Measurements from ENCODE around the gene CEP131. TPM values are rescaled to one million over a fixed set of nuclear protein-coding genes. Genes with fewer than 3 reads are reported as not detected.

Gene CEP131
- total and polyA plus RNA-seq, 2 of the 8 experiments (the other 6 are each of a cell fraction or from before 2014, with no cell fraction given) = 5.9 to 23.2 TPM

DNA sequence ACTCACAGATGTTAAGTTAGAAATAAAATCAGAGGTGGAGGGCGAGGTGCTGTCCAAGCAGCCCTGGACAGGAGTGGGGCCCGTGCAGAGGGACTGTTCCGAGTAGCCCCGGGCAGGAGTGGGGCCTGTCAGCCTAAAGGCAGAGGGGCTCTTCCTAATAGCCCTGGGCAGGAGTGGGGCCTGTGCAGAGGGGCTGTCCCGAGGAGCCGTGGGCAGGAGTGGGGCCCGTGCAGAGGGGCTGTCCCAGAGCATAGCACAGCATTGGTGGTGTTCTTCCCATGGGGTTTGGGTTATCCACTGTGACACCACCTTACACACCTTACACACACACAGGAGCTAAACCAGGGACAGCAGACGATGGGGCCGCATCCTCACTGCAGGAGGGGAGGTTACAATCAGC is 10.4 kb downstream of the CEP131 start:
- no peak for TF ChIP-seq POLR2A (IDR thresholded peaks at IDR 0.05; ENCODE audit: control extremely low read depth in 1 of 2, low read depth in 2 of 2, low read length in 2 of 2)
- 99% methylated on average over 8 of the region's 9 CpGs; no CpG with 5 or more reads in 1 of the 2 experiments for WGBS, 2 experiments (ENCODE audit: extremely low coverage in 1 of 2, insufficient coverage in 1 of 2, insufficient read length in 1 of 2, insufficient replicate concordance in 2 of 2, low coverage in 1 of 2, low lambda C conversion rate in 2 of 2, missing lambda C conversion rate in 1 of 2)
- Histone ChIP-seq H4K8ac (ENCODE audit: extremely low read depth, insufficient read depth, low read length) (no peak overlapping the region), H3K79me1 (ENCODE audit: low read depth, low read length) (peaks cover 7% of the 10 kb centered on the region; the same call in 1 of the 2 replicates), H3K4me3 (ENCODE audit: extremely low read depth in 1 of 4, insufficient read depth in 2 of 4, low read depth in 3 of 4, low read length in 4 of 4) (no peak overlapping the region), H3K23ac (ENCODE audit: insufficient read length) (no peak overlapping the region), H3K4ac (replicated peaks; ENCODE audit: insufficient read length, low read depth, low read length) (no peak overlapping the region), H4K91ac (replicated peaks; ENCODE audit: insufficient read length, low read length) (no peak overlapping the region), H3K4me1 (replicated peaks in 1 of 4; ENCODE audit: control insufficient read depth in 3 of 4, insufficient read depth in 4 of 4, low read length in 3 of 4) (no peaks in the 10 kb centered on the region; a peak in 1 of 7 replicates), H2BK12ac (ENCODE audit: low read depth, low read length) (no peak overlapping the region), H3K27me3 (replicated peaks in 1 of 4; ENCODE audit: control insufficient read depth in 3 of 4, extremely low read depth in 1 of 4, insufficient read depth in 3 of 4, low read length in 3 of 4) (no peaks in the 10 kb centered on the region), H3K56ac (replicated peaks; ENCODE audit: insufficient read length, low read depth, low read length) (no peak overlapping the region), H3K18ac (ENCODE audit: extremely low read depth, low read length) (no peak overlapping the region), H2AFZ (ENCODE audit: low read length) (no peak overlapping the region), H3K79me2 (ENCODE audit: control insufficient read depth in 1 of 2, insufficient read depth in 2 of 2, low read length in 2 of 2) (no peaks in the 10 kb centered on the region; a peak in 2 of 4 replicates), H2BK120ac (replicated peaks; ENCODE audit: low read depth, low read length) (no peak overlapping the region), H3K4me2 (ENCODE audit: insufficient read depth in 1 of 2, low read depth in 2 of 2, low read length in 2 of 2) (no peak overlapping the region), H2AK5ac (ENCODE audit: low read depth, low read length) (no peak overlapping the region), H4K20me1 (replicated peaks in 1 of 2; ENCODE audit: control insufficient read depth in 1 of 2, insufficient read depth in 2 of 2, low read length in 2 of 2) (peaks cover 3 to 12% of the 10 kb centered on the region in 2 experiments), H4K5ac (ENCODE audit: insufficient read length, low read depth, low read length) (no peak overlapping the region), H2BK5ac (ENCODE audit: low read depth, low read length) (no peak overlapping the region), H2BK20ac (ENCODE audit: low read length) (no peak overlapping the region), H3K23me2 (ENCODE audit: low read depth, low read length) (peaks cover 3% of the 10 kb centered on the region; the same call in 1 of the 2 replicates), H2BK15ac (ENCODE audit: low read length) (no peak overlapping the region), H3K9me3 (ENCODE audit: insufficient read depth in 2 of 2, low read depth in 1 of 2, low read length in 1 of 2) (no peaks in the 10 kb centered on the region), H3K9ac (replicated peaks in 1 of 4; ENCODE audit: extremely low read depth in 1 of 4, low read depth in 3 of 4, low read length in 3 of 4) (no peak overlapping the region), H3K14ac (ENCODE audit: insufficient read length) (no peak overlapping the region), H3K36me3 (ENCODE audit: control insufficient read depth in 2 of 4, insufficient read depth in 4 of 4, low read length in 3 of 4) (peaks cover 0 to 3% (median 0%) of the 10 kb centered on the region in 4 experiments; a peak in 1 of 8 replicates), H3K27ac (ENCODE audit: low read depth, low read length) (no peak overlapping the region)
- CTCF ChIA-PET (ENCODE audit: partially characterized antibody) = interaction anchor here (2.9 kb wide), 1 partner anchor 12 kb away, joined by 16 read pairs; no protein-coding TSS in a partner anchor
- POLR2A ChIA-PET (ENCODE audit: partially characterized antibody) = no interaction called here
- DNase-seq (ENCODE audit: low read depth in 1 of 2, low spot score in 2 of 2) = no peak
- FAIRE-seq = no peak

Data from H1 (cell line).